Measurements from ENCODE around the gene PTCD1.
A peak's percentile ranks its signal among the peaks of the same experiment; 100 is the strongest.
"Not testable (repeated sequence)": the region's sequence is repeated elsewhere in the genome, so short reads cannot be mapped to it uniquely, and the experiment has no call there.

PTCD1 gene

DNA sequence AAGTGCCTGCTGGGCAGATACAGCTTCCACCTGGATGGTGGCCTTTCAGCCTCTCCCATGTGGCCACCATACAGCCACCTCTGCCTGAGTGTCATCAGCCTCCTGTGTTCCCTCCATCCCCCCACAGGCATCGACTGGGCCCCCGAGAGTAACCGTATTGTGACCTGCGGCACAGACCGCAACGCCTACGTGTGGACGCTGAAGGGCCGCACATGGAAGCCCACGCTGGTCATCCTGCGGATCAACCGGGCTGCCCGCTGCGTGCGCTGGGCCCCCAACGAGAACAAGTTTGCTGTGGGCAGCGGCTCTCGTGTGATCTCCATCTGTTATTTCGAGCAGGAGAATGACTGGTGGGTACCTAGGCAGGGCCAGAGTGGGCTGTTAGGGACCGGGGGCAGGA is 50.7 kb downstream of the PTCD1 start:
- DNase-seq (ENCODE audit: low spot score): no peak
- FAIRE-seq: no peak

DNA sequence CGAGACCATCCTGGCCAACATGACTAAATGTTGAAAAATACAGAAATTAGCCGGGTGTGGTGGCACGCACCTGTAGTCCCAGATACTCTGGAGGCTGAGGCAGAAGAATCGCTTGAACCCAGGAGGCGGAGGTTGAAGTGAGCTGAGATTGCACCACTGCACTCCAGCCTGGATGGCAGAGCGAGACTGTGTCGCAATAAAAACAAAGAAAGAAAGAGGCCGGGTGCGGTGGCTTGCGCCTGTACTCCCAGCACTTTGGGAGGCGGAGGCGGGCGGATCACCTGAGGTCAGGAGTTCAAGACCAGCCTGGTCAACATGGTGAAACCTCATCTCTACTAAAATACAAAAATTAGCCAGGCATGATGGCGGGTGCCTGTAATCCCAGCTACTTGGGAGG is 51.4 kb downstream of the PTCD1 start:
- not testable (repeated sequence) for DNase-seq (ENCODE audit: low spot score); FAIRE-seq

DNA sequence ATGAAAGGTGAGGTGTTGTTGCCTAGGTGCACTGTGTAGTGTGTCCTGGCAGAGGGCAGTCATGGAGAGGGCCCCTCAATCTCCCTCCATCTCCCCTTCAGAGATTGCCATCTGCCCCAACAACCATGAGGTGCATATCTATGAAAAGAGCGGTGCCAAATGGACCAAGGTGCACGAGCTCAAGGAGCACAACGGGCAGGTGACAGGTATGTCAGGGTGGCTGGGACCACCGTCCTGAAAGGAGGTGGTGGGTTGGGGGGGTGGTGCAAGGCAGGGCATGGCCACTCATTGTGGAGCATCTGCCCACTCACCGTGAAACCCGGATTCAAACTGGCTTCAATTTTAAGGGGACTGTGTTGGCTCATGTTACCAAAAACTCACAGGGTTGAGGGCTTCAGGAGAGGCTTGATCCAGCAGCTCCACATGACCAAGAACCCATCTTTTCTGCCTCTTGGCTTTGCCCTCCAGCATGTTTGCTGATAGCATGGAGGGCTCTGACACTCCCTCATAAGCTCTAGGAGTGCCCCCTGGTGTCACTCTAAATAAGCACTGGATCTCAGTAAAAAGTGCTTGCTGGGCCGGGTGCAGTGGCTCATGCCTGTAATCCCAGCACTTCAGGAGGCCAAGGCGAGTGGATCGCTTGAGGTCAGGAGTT is 51.9 kb downstream of the PTCD1 start:
- FAIRE-seq (no peak), DNase-seq (ENCODE audit: low spot score) (peak; percentile 57)

DNA sequence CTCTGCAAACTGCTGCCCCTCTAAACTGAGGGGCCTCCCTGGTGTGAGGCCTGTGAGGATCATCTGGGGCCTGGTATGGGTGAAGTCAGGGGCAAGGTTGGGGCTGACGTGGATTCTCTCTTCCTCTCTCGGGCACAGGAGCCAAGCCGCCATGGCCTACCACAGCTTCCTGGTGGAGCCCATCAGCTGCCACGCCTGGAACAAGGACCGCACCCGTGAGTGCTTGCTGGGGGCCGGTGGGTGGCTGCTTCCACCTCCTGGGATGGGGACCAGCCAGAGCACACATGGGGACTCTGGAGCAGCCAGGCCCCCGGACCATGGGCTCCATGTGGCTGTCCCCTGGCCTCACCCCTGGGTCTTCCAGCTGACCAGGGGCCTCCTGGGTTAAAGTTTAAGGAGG is 53.0 kb downstream of the PTCD1 start:
- no peak for DNase-seq (ENCODE audit: low spot score)
- no peak for FAIRE-seq

DNA sequence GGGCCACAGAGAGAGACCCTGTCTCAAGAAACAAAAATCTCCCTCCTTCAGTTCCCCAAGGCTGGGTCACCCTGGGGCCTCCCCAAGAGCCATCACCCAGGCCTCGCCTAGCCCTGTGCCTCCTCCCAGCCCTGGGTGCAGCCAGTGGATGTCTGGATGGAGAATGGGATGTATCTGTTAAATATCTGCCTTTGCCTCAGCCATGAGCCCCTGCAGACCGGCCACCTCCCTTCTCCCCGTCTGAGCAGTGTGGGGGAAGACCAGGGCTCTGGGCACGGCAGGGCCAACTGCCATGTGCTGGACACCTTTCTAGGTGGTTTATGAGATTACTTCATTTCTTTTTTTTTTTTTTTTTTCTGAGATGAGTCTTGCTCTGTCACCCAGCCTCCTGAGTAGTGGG is 54.1 kb downstream of the PTCD1 start:
- DNase-seq (ENCODE audit: low spot score): no peak
- no peak for FAIRE-seq

DNA sequence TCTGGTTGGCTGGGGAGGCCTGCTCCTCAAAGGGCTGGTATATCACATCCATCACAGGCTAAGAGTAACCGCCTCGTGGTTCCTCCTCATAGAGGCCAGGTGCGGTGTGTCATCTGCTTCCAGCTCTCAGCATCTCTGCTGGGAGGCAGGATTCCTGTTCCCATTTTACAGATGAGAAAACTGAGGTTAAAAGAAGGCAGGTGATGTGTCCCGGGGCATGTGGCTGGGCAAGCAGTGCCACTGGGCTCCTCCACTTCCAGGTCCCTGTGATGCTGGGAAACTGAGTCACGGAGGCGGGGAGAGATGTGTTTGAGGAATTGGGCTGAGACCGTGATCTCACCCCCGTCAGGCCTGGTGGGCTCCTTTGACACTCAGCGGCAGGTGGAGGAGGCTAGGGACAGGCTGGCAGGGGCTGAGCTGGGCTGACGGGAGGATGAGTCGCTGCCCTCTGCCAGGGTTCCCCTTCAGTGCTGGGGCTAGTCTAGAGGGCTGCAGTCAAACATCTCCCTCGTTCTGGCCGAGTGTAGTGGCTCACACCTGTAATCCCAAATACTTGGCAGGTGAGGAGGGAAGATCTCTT is 54.7 kb downstream of the PTCD1 start:
- FAIRE-seq (no peak), DNase-seq (ENCODE audit: low spot score) (no peak)

DNA sequence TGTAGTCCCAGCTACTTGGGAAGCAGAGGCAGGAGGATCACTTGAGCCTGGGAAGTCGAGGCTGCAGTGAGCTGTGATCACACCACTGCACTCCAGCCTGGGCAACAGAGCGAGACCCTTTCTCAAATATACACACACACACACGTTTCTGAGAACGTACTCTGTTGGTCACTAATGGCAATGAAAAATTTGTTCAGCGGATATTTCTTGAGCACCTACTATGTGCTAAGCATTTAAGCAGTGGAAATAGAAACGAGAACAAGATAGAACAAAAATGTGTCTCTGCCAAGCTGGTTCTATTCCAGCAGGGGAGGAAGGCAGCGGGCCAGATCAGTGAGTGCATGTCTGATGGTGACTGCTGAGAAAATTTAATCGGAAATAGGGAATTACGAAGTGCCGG is 55.4 kb downstream of the PTCD1 start:
- no peak for DNase-seq (ENCODE audit: low spot score)
- FAIRE-seq: no peak

DNA sequence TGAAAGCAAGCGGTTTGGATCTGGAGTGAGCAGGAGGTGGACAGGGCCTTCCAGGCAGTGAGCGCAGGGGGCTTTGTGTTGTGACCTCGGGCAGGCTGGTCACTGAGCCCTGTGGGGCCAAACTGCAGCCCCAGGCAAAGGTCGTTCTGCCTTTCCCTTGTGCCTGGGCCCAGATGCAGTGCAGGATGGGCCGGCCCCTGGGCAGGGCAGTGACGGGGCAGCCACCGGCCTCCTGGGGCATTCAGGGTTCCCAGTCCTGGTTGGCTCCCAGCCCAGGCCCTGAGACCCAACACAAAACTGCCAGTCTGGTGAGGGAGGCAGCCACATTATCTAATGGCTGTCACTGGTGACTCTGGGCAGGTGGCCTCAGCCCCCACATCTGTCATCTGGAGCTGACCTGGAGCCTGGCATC is 56.9 kb downstream of the PTCD1 start:
- FAIRE-seq: no peak

DNA sequence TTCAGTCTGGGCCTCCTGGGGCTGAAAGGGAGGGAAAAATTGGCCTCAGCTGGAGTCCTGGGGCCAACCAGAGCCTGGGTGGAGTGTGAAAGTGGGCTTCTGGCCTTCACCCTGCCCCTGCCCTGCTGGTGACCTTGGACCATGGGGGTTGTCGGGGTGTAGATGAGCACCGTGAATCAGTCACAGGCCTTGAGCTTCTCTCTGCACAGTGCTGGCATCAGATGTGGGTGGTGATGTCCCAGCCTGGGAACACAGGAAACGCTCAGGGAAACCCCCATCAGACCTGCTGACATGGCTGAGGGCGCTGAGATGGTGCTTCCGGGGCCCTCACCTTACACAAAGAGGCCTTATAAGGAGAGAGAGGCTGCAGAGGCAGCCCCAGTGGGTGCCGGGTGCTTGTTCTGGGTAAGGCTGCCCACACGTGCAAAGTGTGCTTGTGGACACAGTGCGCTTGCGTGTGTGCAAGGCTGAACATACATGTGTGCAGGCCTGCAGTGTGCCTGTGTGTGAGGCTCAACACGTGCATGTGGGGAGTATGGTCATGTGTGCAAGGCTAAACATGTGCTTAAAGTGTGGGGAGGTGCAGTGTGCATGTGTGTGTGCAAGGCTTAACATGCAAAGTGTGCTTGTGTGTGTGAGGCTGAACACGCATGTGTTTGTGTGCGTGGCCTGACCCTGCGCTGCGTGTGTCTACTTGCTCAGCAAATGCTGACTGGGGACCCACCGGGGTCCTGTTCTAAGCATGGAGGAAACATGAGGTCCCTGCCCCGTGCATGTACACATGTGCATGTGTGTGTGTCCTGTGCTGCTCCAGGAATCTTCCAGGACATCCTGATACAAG is 57.6 kb downstream of the PTCD1 start:
- DNase-seq (ENCODE audit: low spot score) (peak; percentile 85), FAIRE-seq (no peak)

More for the DNA sequence above, 56.9 kb downstream of the PTCD1 start:
- DNase-seq (ENCODE audit: low spot score): no peak

DNA sequence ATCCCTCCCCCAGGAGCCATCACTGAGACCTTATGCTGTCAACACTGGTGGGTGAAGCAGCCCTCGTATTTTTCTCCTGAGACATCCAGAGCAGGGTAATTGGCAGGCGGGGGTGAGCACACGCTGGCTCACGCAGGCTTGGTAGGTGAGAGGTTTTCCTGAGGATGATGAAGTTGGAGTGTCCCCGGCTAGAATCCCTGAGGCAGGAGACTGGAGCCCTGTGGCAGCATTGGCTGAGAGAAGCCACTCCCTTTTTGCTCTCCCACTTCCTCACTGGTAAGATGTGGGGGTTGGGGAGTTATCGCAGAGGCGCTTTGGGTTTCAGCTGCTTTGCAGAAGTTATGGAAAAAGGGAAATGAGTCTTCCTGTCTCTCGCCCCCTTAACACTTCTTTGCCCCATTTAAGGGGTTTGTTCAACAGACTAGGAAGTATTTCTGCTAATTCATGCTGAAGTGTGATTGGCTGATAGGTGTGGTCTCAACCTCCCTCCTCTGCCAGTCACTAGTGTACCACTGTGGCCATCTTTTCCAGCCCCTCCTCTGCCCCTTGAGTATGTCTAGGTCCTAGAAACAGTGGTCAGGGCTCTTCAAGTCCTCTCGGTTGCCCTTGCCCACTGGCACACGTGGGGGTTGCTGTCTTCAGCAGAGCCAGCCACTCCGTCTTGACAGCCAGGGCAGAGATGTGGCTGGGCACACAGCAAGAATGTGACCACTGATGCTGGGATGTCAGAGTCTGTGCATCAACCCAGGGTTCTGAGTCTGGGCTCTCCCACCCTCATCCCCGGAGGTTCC is 58.4 kb downstream of the PTCD1 start:
- DNase-seq (ENCODE audit: low spot score): peak; percentile 89
- FAIRE-seq: peak; percentile 61

DNA sequence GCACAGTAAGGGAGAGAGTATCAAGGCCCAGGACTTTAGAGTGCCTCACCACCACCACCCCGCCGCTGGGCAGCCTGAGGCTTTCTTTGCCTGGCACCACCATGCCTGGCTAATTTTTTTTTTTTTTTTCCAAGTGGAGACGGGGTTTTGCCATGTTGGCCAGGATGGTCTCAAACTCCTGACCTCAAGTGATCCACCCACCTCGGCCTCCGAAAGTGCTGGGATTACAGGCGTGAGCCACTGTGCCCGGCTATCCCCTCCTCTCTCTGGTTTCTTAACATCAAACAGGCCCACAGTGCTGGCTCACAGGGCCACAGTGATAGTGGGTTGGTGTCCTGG is 58.9 kb downstream of the PTCD1 start:
- FAIRE-seq; DNase-seq (ENCODE audit: low spot score): not testable (repeated sequence)

DNA sequence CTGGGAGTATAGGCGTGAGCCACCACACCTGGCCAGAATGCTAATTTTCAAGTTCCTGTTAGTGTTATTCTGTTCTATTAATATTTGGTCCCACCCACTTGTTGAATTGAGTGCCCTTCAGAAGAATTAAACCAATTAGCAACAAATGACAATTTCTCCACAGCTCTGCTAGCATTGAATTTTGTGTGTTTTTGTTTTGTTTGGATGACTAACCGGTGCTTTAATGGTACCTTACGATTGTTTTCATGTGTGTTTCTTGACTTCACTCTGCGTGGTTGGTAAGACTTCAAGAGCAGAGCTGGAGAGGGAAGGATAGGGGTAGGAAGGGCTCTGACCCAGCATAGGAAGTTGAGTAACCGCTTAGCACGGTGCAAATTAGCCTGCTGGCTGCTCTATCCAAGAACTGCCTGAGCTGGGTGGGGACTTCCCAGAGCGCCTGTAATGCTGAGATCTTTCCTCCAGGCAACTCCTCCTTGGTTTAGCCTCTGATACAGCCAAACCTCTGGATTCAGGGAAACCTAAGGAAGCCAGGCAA is 59.5 kb downstream of the PTCD1 start:
- FAIRE-seq (peak; percentile 75), DNase-seq (ENCODE audit: low spot score) (peak; percentile 89)

DNA sequence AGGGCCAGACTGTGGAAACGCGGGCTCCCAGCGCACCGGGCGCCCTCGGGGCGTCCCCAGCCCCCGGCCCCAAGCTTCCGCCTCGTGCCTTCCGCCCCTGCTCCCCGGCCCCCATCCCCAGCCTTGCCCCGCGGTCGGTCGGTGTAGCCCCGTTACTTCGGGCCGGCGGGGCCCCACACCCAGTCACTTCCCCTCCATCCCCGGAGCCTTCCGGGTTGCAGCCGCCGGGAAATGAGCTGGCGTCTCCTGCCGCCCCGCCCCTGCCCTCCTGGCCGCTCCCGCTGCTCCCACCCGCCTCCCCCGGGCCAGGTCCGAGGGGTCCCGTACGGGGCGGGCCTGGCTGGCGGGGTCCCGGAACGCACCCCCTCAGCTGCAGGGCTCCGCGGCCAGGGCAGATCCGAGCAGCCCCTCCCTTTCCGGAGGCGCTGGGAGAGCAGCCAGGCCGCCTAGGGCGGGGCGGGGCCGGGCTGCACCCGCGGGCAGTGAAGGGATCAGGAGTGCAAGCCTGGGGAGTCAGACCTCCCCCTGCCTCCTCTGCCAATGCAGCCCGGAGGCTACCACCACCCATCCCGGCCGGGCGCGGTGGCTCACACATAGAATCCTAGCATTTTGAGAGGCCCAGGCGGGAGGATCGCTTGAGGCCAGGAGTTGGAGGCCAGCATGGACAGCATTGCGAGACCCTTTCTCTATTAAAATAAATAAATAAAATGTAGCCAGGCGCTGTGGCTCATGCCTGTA is 63.4 kb downstream of the PTCD1 start:
- no peak for FAIRE-seq
- DNase-seq (ENCODE audit: low spot score): peak; percentile 74

DNA sequence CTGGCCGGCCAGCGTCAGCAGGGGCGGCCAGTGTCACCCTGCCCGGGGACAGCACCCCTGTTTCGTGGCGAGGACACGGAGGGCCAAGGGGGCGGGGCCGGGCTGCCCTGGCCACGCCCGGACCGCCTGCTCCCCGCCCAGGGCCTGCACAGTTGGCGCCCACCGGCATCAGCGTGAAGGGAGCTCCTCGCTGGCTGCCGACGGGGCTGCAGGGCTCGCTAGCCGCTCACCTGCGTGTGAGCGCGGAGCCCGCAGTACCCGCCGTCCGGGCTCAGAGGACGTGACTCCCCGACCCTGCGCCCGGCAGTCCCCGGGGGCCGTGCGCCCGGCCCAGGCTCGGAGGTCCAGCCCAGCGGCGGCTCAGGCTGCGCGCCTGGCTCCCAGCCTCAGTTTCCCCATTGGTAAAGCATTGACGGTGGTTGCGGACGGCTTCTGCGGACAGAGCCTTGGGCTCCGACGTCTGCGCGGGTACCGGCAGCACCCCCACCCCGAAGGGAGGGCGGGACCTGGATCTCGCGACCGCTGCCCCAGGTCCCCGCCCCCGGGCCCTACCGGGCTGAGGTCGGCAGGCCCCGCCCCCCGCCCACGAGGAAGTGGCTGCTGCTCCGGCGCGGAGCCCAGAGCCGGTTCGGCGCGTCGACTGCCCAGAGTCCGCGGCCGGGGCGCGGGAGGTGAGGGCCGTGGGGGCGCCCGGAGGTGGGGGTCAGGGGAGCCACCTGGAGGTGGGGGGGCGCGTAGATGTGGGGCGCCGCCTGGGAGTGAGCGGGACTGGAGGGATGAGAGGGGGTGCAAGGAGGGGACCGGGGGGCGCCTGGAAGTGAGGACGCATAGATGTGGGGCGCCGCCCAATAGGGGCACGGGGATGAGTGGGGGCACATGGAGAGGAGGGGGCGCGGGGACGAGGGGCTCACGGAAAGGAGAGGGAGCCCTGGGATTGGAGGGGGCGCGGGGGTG is 64.2 kb downstream of the PTCD1 start, which contains the start of gene ARPC1B:
ARPC1B (plus strand) TSS at position 620 of the 954 bp plus-strand sequence. CDS start 10,985 bp downstream, outside the sequence.
- DNase-seq (ENCODE audit: low spot score): peak; percentile 71
- FAIRE-seq: no peak

DNA sequence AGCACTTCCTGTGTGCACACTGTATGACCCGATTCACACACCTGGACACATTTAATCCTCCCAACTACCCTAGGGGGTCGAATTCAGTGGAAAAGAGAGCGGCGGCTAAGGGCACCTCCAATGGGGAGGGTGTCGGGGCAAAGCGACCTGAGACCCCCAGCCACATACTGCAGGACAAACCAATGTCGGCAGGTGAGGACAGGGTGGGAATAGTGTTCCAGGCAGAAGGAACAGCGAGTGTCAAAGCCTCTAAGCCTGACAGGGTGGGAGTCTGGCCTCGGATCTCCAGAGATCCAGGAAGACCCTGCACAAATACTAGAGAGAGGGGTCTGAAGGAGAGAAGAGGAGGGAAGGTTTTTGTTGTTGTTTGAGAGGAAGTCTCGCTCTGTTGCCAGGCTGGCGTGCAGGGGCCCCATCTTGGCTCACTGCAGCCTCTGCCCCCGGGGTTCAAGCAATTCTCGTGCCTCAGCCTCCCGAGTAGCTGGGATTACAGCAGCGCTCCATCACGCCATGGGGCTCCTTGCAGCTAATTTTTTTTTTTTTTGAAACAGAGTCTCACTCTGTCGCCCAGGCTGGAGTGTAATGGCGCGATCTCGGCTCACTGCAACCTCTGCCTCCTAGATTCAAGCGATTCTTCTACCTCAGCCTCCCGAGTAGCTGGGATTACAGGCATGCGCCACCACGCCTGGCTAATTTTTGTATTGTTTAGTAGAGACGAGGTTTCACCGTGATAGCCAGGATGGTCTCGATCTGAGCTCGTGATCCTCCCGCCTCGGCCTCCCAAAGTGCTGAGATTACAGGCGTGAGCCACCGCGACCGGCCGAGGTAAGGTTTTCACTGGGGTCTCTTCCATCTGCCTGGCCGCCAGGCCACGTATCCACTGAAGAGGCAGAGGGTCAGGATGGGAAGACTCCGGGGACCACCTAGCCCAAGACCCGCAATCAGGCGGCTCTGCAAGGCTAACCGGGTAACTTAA is 65.2 kb downstream of the PTCD1 start:
- DNase-seq (ENCODE audit: low spot score): no peak
- FAIRE-seq: no peak

DNA sequence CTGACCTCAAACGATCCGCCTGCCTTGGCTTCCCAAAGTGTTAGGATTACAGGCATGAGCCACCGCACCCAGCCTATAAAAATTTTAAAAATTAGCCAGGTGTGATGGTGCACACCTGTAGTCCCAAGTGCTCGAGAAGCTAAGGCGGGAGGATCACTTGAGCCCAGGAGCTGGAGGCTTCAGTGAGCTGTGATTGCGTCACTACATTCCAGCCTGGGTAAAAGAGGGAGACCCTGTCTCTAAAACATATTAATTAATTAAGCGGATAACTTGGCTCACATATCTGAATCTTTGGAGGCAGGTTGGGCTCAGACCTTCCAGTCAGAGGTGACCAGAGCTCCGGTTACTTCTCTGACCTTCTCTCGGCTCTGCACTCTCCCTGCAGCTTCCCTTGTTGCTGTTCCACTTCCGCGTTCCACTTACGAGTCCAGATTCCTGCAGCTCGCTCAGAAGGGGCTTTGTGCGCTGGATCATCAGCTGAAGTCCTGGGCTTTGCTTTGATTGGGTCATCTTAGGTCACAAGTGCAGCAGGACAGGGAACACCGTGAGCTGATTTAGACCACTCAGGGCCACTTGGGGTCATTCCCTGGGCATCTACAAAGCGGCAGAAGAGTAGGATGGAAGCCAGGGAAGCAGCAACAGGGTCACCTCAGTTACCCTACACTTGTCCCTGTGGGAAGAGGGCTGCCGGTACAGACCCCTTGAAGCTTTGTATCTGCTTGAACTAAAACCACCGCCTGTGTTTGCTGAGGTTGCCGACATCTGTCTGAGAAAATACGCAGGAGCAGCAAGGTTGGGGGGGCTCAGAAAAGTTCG is 66.1 kb downstream of the PTCD1 start:
- FAIRE-seq (no peak), DNase-seq (ENCODE audit: low spot score) (peak; percentile 69)

DNA sequence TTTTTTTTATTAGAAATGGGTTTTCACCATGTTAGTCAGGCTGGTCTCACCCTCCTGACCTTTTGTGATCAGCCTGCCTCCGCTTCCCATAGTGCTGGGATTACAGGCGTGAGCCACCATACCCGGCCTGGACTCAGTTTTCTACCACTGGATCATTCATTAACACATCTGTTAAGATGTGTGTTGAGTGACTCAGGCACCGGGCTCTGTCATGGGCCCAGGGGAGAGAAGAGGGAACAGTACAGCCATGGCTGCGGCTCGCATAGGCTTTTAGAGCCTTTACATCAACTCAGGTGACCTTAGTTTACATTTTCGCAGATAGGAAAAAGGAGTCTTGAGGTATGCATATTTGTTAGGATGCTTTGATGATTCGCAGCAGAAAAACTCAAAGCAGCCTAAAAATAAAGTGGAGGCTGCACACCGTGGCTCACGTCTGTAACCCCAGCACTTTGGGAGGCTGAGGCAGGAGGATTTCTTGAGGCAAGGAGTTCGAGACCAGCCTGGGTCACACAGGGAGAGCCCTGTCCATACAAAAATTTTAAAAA is 67.2 kb downstream of the PTCD1 start:
- FAIRE-seq (peak; percentile 82), DNase-seq (ENCODE audit: low spot score) (peak; percentile 73)

Data from RCC 7860 (cell line).